HEK293 (cell line): ENCODE measurements around the gene CSPG4.

Experiments used
- CTCF ChIA-PET: fragments of 350-600 bp; formaldehyde crosslinking; extraction: SDS; loops from one replicate; lab custom pipeline; 2021; ENCODE audit warnings: antibody characterized with exemption; lab: Yijun Ruan, JAX
- POLR2A ChIA-PET: fragments of 300-600 bp; formaldehyde crosslinking; extraction: SDS; loops from one replicate; lab custom pipeline; 2020; ENCODE audit warnings: antibody characterized with exemption, inconsistent platforms; lab: Yijun Ruan, JAX
- H3K27ac ChIP-seq: fragments of 200-500 bp; sonication (Bioruptor generic); 2 replicates; pipeline ENCODE4 v1.5.1; 2014; ENCODE audit warnings: low read depth, low read length, control low read depth, inconsistent platforms; ENCODE audit errors: extremely low read depth
- H3K36me3 ChIP-seq, 2 experiments: fragments of 200-500 bp in 1 of 2; sonication (Bioruptor generic) in 1 of 2; 1 replicate in 1 of 2; 2 replicates in 1 of 2; pipeline ENCODE4 v1.5.1; 2014 to 2017; ENCODE audit warnings: inconsistent platforms in 2 of 2, low read length in 2 of 2; ENCODE audit not compliant: control insufficient read depth in 2 of 2, insufficient read depth in 1 of 2
- H3K4me1 ChIP-seq: fragments of 200-500 bp; sonication (Bioruptor generic); 2 replicates; pipeline ENCODE4 v1.5.1; 2014; ENCODE audit warnings: mild to moderate bottlenecking, low read length, inconsistent platforms; ENCODE audit not compliant: control insufficient read depth, insufficient read depth
- H3K4me3 ChIP-seq: 2 replicates; pipeline ENCODE4 v1.5.1; 2011; ENCODE audit warnings: low read depth, mild to moderate bottlenecking, control low read depth, low read length, moderate library complexity
- H3K9me3 ChIP-seq: fragments of 200-500 bp; sonication (Bioruptor generic); 2 replicates; pipeline ENCODE4 v1.5.1; 2014; ENCODE audit warnings: low read depth, low read length, inconsistent platforms; ENCODE audit not compliant: control insufficient read depth, insufficient read depth
- HOXA7 ChIP-seq: sonication (generic); formaldehyde crosslinking; IDR thresholded peaks from 2 replicates; pipeline ENCODE4 v1.8.1; 2022; ENCODE audit warnings: missing genetic modification reagents, borderline replicate concordance
- KLF16 ChIP-seq: fragments of 450-650 bp; formaldehyde crosslinking; IDR thresholded peaks from 2 replicates; pipeline ENCODE4 v1.5.1; 2017; ENCODE audit warnings: missing biosample characterization, missing genetic modification characterization
- MZF1 ChIP-seq: fragments of 450-650 bp; formaldehyde crosslinking; IDR thresholded peaks from 2 replicates; pipeline ENCODE4 v1.5.1; 2017; ENCODE audit warnings: missing biosample characterization, missing genetic modification characterization, borderline replicate concordance
- OVOL3 ChIP-seq: fragments of 450-650 bp; formaldehyde crosslinking; IDR thresholded peaks from 2 replicates; pipeline ENCODE4 v1.5.1; 2016; ENCODE audit warnings: missing biosample characterization, missing genetic modification characterization
- PRDM6 ChIP-seq: fragments of 450-650 bp; formaldehyde crosslinking; IDR thresholded peaks from 2 replicates; pipeline ENCODE4 v1.5.1; 2017; ENCODE audit warnings: missing biosample characterization, missing genetic modification characterization
- RBAK ChIP-seq: fragments of 450-650 bp; formaldehyde crosslinking; IDR thresholded peaks from 2 replicates; pipeline ENCODE4 v1.5.1; 2016; ENCODE audit warnings: missing biosample characterization, missing genetic modification characterization
- REPIN1 ChIP-seq: fragments of 450-650 bp; formaldehyde crosslinking; IDR thresholded peaks from 2 replicates; pipeline ENCODE4 v1.5.1; 2017; ENCODE audit warnings: missing biosample characterization, missing genetic modification characterization, low read depth
- SP7 ChIP-seq: fragments of 450-650 bp; formaldehyde crosslinking; IDR thresholded peaks from 2 replicates; pipeline ENCODE4 v1.5.1; 2016; ENCODE audit warnings: missing biosample characterization, missing genetic modification characterization
- ZBTB7A ChIP-seq: fragments of 450-650 bp; formaldehyde crosslinking; IDR thresholded peaks from 2 replicates; pipeline ENCODE4 v1.5.1; 2016; ENCODE audit warnings: low read depth, missing biosample characterization, missing genetic modification characterization
- ZNF114 ChIP-seq: fragments of 450-650 bp; formaldehyde crosslinking; IDR thresholded peaks from 2 replicates; pipeline ENCODE4 v1.5.0; 2017; ENCODE audit warnings: missing biosample characterization, missing genetic modification characterization
- ZNF174 ChIP-seq: fragments of 450-650 bp; formaldehyde crosslinking; IDR thresholded peaks from 2 replicates; pipeline ENCODE4 v1.5.0; 2017; ENCODE audit warnings: missing biosample characterization, mild to moderate bottlenecking, missing genetic modification characterization
- ZNF175 ChIP-seq: fragments of 450-650 bp; formaldehyde crosslinking; IDR thresholded peaks from 2 replicates; pipeline ENCODE4 v1.5.1; 2016; ENCODE audit warnings: missing biosample characterization, missing genetic modification characterization
- ZNF214 ChIP-seq: fragments of 450-650 bp; formaldehyde crosslinking; IDR thresholded peaks from 2 replicates; pipeline ENCODE4 v1.5.1; 2017; ENCODE audit warnings: missing biosample characterization, mild to moderate bottlenecking, missing genetic modification characterization, borderline replicate concordance
- ZNF280C ChIP-seq: fragments of 450-650 bp; formaldehyde crosslinking; IDR thresholded peaks from 2 replicates; pipeline ENCODE4 v1.5.1; 2016; ENCODE audit warnings: missing biosample characterization, missing genetic modification characterization
- ZNF280D ChIP-seq: fragments of 450-650 bp; formaldehyde crosslinking; IDR thresholded peaks from 2 replicates; pipeline ENCODE4 v1.5.1; 2016; ENCODE audit warnings: missing biosample characterization, missing genetic modification characterization
- ZNF354C ChIP-seq: fragments of 450-650 bp; formaldehyde crosslinking; IDR thresholded peaks from 2 replicates; pipeline ENCODE4 v1.5.1; 2016; ENCODE audit warnings: missing biosample characterization, missing genetic modification characterization, low read depth, borderline replicate concordance
- ZNF391 ChIP-seq: fragments of 450-650 bp; formaldehyde crosslinking; IDR thresholded peaks from 2 replicates; pipeline ENCODE4 v1.5.1; 2016; ENCODE audit warnings: low read depth, missing biosample characterization, missing genetic modification characterization, borderline replicate concordance
- ZNF394 ChIP-seq: fragments of 450-650 bp; formaldehyde crosslinking; IDR thresholded peaks from 2 replicates; pipeline ENCODE4 v1.5.1; 2016; ENCODE audit warnings: missing biosample characterization, missing genetic modification characterization, mild to moderate bottlenecking, moderate library complexity, borderline replicate concordance
- ZNF398 ChIP-seq: fragments of 450-650 bp; formaldehyde crosslinking; IDR thresholded peaks from 2 replicates; pipeline ENCODE4 v1.5.1; 2017; ENCODE audit warnings: missing biosample characterization, missing genetic modification characterization
- ZNF404 ChIP-seq: fragments of 450-650 bp; formaldehyde crosslinking; IDR thresholded peaks from 2 replicates; pipeline ENCODE4 v1.5.1; 2017; ENCODE audit warnings: missing biosample characterization, missing genetic modification characterization
- ZNF549 ChIP-seq: fragments of 450-650 bp; IDR thresholded peaks from 2 replicates; pipeline ENCODE4 v1.5.1; 2018; ENCODE audit warnings: missing biosample characterization, missing genetic modification characterization, mild to moderate bottlenecking, inconsistent platforms, moderate library complexity
- ZNF654 ChIP-seq: fragments of 450-650 bp; formaldehyde crosslinking; IDR thresholded peaks from 2 replicates; pipeline ENCODE4 v1.5.1; 2016; ENCODE audit warnings: low read depth, missing biosample characterization, missing genetic modification characterization
- ZNF677 ChIP-seq: fragments of 450-650 bp; IDR thresholded peaks from 2 replicates; pipeline ENCODE4 v1.5.0; 2018; ENCODE audit warnings: missing biosample characterization, mild to moderate bottlenecking, missing genetic modification characterization, moderate library complexity
- ZNF692 ChIP-seq: fragments of 450-650 bp; formaldehyde crosslinking; IDR thresholded peaks from 2 replicates; pipeline ENCODE4 v1.5.1; 2016; ENCODE audit warnings: missing biosample characterization, missing genetic modification characterization
- ZSCAN23 ChIP-seq: fragments of 450-650 bp; formaldehyde crosslinking; IDR thresholded peaks from 2 replicates; pipeline ENCODE4 v1.5.1; 2016; ENCODE audit warnings: missing biosample characterization, missing genetic modification characterization

The CSPG4 gene

GRCh38 chr15:75640483-75641178 is 72.0 kb downstream of the CSPG4 start:
- CTCF ChIA-PET: interaction anchor here (0.5 to 5.8 kb wide), 12 partner anchors 12 to 865 kb away, joined by 3 to 47 read pairs (median 4); partner anchors contain the start of genes C15orf39, MAN2C1 and SNUPN
- POLR2A ChIA-PET: interaction anchor here (0.5 to 4.4 kb wide), 27 partner anchors 9 to 645 kb away, joined by 3 to 94 read pairs (median 4); partner anchors contain the start of genes MAN2C1, NEIL1, PTPN9 and SCAMP5
- Histone ChIP-seq H3K27ac (peak overlapping the region; percentile 94), H3K4me3 (peak overlapping the region; percentile 58), H3K4me1 (peaks cover 7% of the 10 kb centered on the region), H3K9me3 (no peaks in the 10 kb centered on the region), H3K36me3 (peaks cover 6% of the 10 kb centered on the region in 2 experiments; a peak in 2 of 3 replicates)
- TF ChIP-seq ZBTB7A (no peak), ZNF692 (tag by site-specific recombination) (no peak), ZNF394 (tag by site-specific recombination) (peak; percentile 34; the same call in 1 of the 2 replicates), RBAK (tag by site-specific recombination) (no peak), SP7 (peak; percentile 28; the same call in 1 of the 2 replicates), ZNF175 (tag by site-specific recombination) (no peak), ZNF391 (tag by site-specific recombination) (no peak), ZNF549 (tag by site-specific recombination) (no peak), REPIN1 (tag by site-specific recombination) (no peak), ZNF404 (tag by site-specific recombination) (no peak), OVOL3 (tag by site-specific recombination) (no peak), ZNF214 (tag by site-specific recombination) (no peak), HOXA7 (CRISPR knock-in tag) (no peak), ZNF654 (peak; percentile 86), ZNF354C (tag by site-specific recombination) (no peak), ZNF677 (tag by site-specific recombination) (no peak), ZNF174 (tag by site-specific recombination) (no peak), ZSCAN23 (0 out of 2 replicates have a peak, but pooled peaks have one; percentile 38), MZF1 (no peak; the same call in 1 of the 2 replicates), ZNF398 (tag by site-specific recombination) (no peak), PRDM6 (tag by site-specific recombination) (no peak), ZNF280C (tag by site-specific recombination) (no peak), ZNF280D (tag by site-specific recombination) (0 out of 2 replicates have a peak, but pooled peaks have one; percentile 15), KLF16 (tag by site-specific recombination) (no peak), ZNF114 (tag by site-specific recombination) (no peak)
